ENCODE measurements around the gene CDKN2AIPNL. TPM values are rescaled to one million over a fixed set of nuclear protein-coding genes. Genes with fewer than 3 reads are reported as not detected.

CDKN2AIPNL gene
- total and polyA plus RNA-seq, 2 of the 13 experiments (the other 11 are each of a cell fraction or from before 2014, with no cell fraction given), result 17.4 to 46.5 TPM

DNA sequence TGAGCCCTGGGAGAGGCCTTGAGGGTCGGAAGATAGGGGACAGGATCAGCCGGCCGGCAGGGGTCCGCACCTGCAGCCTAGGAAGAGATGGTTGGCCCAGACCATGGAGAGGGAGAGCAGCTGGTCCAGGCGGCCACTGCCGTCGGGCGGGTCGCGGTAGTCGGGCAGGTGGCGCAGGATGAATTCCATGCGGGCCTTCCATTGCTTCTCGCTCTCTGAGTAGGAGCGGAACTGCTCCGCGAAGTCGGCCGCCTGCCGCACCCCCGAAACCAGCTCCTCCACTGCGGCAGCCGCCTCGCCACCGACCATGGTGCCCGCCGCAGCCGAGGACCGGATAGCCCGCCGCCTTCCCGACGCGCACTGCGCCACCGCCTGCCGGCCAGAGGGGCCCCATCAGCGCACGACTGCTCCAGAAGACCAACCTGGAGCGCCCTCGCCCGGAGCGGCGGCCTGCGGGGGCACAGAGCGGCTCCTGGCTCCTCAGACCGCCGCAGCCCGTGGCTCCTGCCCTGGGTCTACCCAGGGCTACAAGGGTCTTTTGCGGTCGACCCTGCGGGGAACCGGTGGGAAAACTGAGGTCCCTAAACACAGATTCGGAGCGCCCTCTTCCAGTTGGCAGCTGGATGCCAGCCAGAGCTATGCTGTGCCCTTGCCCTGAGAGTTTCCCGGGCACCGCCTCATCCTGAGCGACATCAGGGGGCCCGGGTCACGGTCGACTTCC lies at the start of gene CDKN2AIPNL (continued):
- TF ChIP-seq ATF1 (CRISPR knock-in tag; IDR thresholded peaks at IDR 0.05), result no peak
- TF ChIP-seq ZNF605 (CRISPR knock-in tag; IDR thresholded peaks at IDR 0.05), result peak; percentile 95
- TF ChIP-seq ISX (CRISPR knock-in tag; conservative IDR thresholded peaks at IDR 0.05), result no peak
- TF ChIP-seq, protein P1, sequence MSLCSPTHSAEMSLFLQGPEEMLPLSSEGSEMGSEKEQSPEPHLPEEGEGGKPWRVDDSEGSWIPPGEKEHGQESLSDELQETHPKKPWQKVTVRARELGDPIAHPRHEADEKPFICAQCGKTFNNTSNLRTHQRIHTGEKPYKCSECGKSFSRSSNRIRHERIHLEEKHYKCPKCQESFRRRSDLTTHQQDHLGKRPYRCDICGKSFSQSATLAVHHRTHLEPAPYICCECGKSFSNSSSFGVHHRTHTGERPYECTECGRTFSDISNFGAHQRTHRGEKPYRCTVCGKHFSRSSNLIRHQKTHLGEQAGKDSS (CRISPR knock-in tag; IDR thresholded peaks at IDR 0.05; ENCODE audit: borderline replicate concordance, low read depth), result peak; percentile 98
- TF ChIP-seq, protein P2, sequence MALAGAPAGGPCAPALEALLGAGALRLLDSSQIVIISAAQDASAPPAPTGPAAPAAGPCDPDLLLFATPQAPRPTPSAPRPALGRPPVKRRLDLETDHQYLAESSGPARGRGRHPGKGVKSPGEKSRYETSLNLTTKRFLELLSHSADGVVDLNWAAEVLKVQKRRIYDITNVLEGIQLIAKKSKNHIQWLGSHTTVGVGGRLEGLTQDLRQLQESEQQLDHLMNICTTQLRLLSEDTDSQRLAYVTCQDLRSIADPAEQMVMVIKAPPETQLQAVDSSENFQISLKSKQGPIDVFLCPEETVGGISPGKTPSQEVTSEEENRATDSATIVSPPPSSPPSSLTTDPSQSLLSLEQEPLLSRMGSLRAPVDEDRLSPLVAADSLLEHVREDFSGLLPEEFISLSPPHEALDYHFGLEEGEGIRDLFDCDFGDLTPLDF (CRISPR knock-in tag; IDR thresholded peaks at IDR 0.05), result 0 out of 2 replicates have a peak, but pooled peaks have one; percentile 61
- peak; percentile 61; the same call in 1 of the 2 replicates for TF ChIP-seq ZNF12 (CRISPR knock-in tag; IDR thresholded peaks at IDR 0.05)
- TF ChIP-seq, protein P3, sequence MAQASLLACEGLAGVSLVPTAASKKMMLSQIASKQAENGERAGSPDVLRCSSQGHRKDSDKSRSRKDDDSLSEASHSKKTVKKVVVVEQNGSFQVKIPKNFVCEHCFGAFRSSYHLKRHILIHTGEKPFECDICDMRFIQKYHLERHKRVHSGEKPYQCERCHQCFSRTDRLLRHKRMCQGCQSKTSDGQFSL (CRISPR knock-in tag; IDR thresholded peaks at IDR 0.05), result peak; percentile 73
- no peak for TF ChIP-seq ZNF878 (CRISPR knock-in tag; IDR thresholded peaks at IDR 0.05)
- peak; percentile 85; the same call in 1 of the 2 replicates for TF ChIP-seq ZNF598 (CRISPR knock-in tag; IDR thresholded peaks at IDR 0.05; ENCODE audit: borderline replicate concordance)
- no peak for TF ChIP-seq CEBPB (IDR thresholded peaks at IDR 0.05; ENCODE audit: borderline replicate concordance, low read depth, low read length)
- TF ChIP-seq, protein P4, sequence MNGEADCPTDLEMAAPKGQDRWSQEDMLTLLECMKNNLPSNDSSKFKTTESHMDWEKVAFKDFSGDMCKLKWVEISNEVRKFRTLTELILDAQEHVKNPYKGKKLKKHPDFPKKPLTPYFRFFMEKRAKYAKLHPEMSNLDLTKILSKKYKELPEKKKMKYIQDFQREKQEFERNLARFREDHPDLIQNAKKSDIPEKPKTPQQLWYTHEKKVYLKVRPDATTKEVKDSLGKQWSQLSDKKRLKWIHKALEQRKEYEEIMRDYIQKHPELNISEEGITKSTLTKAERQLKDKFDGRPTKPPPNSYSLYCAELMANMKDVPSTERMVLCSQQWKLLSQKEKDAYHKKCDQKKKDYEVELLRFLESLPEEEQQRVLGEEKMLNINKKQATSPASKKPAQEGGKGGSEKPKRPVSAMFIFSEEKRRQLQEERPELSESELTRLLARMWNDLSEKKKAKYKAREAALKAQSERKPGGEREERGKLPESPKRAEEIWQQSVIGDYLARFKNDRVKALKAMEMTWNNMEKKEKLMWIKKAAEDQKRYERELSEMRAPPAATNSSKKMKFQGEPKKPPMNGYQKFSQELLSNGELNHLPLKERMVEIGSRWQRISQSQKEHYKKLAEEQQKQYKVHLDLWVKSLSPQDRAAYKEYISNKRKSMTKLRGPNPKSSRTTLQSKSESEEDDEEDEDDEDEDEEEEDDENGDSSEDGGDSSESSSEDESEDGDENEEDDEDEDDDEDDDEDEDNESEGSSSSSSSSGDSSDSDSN (CRISPR knock-in tag; IDR thresholded peaks at IDR 0.05), result peak; percentile 94
- TF ChIP-seq SUZ12 (IDR thresholded peaks at IDR 0.05; ENCODE audit: low read depth, low read length), result peak; percentile 20; the same call in 1 of the 2 replicates
- TF ChIP-seq TAF15 (IDR thresholded peaks at IDR 0.05; ENCODE audit: low read depth, low read length, poor library complexity, severe bottlenecking), result no peak
- TF ChIP-seq HNRNPLL (IDR thresholded peaks at IDR 0.05; ENCODE audit: low read depth, low read length, poor library complexity, severe bottlenecking), result peak; percentile 81
- no peak for TF ChIP-seq SMARCC2 (IDR thresholded peaks at IDR 0.05)
- TF ChIP-seq ZNF496 (CRISPR knock-in tag; IDR thresholded peaks at IDR 0.05; ENCODE audit: insufficient replicate concordance), result no peak
- peak; percentile 76 for TF ChIP-seq ETV5 (CRISPR knock-in tag; IDR thresholded peaks at IDR 0.05; ENCODE audit: borderline replicate concordance)
- TF ChIP-seq ZFP41 (CRISPR knock-in tag; IDR thresholded peaks at IDR 0.05; ENCODE audit: borderline replicate concordance), result no peak; the same call in 1 of the 2 replicates
- TF ChIP-seq, protein P5, sequence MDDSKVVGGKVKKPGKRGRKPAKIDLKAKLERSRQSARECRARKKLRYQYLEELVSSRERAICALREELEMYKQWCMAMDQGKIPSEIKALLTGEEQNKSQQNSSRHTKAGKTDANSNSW (CRISPR knock-in tag; IDR thresholded peaks at IDR 0.05; ENCODE audit: borderline replicate concordance), result peak; percentile 27; the same call in 1 of the 2 replicates
- TF ChIP-seq, protein P6, sequence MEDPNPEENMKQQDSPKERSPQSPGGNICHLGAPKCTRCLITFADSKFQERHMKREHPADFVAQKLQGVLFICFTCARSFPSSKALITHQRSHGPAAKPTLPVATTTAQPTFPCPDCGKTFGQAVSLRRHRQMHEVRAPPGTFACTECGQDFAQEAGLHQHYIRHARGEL (CRISPR knock-in tag; IDR thresholded peaks at IDR 0.05), result no peak
- TF ChIP-seq ZNF841 (CRISPR knock-in tag; IDR thresholded peaks at IDR 0.05; ENCODE audit: borderline replicate concordance), result peak; percentile 67; the same call in 1 of the 2 replicates
- peak; percentile 40; the same call in 1 of the 2 replicates for TF ChIP-seq KLF11 (CRISPR knock-in tag; IDR thresholded peaks at IDR 0.05)

Measured in HepG2 (cell line).